ENCODE data around the gene SKA3.
"Not testable (repeated sequence)": the region's sequence is repeated elsewhere in the genome, so short reads cannot be mapped to it uniquely, and the experiment has no call there.

Gene SKA3

DNA sequence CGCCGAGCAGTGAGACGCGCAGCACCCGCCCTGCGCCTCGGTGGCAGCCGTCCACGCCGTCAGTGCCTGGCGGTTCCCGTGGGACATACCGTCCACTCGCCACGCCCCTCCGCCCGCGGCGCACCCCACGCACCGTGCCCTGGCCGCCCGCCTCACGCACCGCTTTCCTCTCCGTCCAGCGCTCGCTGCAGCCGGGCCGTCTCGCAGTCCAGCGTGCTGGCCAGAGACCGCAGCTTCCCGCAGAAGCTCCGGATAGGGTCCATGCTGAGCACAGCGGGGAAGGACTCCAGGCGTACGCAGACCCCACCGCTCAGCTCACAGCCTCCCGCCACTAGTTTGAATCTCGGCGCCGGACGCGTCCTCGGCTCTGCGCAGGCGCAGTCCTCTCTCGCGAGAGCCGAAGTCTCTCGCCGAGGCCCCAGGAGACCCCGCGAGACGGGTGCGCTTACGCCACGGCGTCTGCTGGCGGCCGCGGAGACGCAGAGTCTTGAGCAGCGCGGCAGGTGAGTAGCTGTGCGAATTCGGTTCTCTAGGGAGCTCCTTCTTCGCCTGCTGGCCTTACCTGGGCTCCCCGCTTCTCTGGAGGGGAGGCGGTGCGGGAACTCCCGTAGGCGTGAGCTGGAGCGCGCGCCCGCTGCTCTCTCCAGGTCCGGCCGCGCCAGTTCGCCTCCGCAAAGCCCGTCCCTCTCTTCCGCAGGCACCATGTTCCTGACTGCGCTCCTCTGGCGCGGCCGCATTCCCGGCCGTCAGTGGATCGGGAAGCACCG lies at the start of gene SKA3, which contains the start of gene MRPL57:
Gene SKA3, minus strand, starts transcription at position 338 of the 767 bp plus-strand sequence. Its CDS starts 75 bp downstream, at position 263.
Gene MRPL57, plus strand, starts transcription at position 444 of the 767 bp plus-strand sequence. Its CDS starts 259 bp downstream, at position 703.
- DNase-seq, result peak; percentile 95

DNA sequence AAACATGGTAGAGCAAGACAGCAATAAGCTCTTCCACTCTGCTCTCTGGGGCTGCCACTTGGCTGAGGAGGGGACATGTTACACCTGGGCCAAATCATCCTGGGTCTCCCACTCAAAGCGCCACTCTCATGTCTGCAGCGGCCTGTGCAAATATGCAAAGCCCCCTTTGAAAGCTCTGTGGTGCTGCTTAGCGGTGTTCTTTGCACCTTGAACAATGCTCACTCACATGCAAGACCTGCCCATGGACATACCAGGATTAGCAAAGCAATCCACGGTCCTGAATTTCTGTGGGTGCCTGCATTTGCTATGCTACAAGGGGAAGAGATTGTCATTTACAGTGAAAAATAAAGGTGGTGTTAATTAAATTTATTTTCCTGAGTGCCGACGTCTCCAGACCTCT lies 48.7 kb upstream of the SKA3 start:
- no peak for DNase-seq

DNA sequence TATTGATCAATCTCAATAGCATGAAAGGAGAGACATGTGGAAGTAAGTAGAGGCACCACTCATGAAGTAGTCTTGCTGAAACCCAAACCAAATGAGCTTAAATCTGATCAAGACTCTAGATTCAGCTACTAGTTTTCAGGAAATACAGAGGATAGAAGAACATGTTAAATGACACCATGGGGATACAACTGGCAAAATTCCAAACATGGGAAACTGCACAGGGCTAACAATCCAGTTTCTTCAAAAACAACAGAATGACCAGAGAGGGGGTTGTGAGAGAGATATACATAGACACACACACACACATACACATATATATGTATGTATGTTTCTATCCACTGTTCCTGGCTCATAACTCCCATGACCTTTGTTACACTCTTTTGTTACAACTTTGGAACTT lies 44.9 kb upstream of the SKA3 start:
- DNase-seq, result no peak

DNA sequence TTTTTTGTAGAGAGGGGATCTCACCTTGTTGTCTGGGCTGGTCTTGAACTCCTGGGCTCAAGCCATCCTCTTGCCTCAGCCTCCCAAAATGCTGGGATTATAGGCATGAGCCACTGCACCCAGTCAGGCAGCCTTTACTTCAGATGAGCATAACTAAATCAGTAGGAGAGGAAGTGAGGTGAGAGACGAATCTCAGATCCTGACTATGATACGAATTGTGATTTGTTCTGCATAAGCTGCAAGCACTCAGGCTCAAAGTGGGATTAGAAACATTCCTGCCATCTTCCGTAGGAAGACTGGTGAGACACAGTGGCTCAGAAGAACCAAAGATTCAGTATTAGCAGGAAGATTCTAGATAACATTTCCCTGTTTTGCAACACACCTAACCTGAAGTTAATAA lies 43.4 kb upstream of the SKA3 start:
- not testable (repeated sequence) for DNase-seq

DNA sequence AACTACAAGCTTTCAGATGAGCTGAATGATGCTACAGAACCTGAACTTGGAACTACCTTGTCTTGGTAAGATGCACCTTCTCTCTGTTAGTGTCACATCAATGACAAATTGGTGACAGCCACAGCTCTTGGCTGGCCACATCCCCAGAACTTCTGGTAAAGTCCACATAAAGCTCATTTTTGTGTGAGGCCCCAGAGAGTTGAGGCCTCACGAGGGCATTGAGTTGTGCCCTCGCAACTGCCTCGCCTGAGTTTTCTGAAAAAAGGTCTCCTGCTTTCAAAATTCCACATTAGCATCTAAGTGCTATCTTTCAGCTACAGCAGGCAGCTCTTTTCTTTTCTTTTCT lies 42.7 kb upstream of the SKA3 start:
- no peak for DNase-seq

DNA sequence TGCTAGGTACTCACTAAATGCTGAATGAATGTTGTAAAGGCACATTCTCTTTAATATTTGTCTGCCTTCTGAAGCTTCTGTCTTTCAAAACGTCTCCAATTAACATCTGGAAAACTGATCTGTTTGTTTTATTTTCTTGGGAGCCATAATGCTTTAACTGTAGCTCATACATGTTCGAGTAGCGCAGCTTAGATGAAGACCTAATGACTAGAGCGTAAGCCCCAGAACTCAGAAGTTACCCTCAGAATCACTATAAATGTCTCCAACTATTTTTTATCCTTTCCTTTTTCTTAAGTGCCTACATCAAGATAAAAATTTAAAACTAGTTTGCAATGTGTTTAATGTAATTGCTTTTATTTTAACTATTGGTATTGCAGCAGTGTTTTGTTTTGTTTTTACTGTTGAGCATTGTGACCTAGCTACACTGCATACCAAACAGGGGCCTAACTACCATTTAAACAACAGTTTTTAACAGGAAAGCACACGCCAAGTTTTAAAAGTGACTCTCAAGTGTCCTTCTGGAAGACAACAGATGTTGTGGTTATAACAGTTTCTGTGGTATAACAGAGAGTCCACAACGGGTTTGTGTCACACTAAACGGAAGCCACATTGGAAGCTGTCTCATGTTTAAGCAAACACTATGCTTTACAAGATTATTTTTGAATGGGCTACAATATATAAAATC lies 42.1 kb upstream of the SKA3 start:
- no peak for DNase-seq

DNA sequence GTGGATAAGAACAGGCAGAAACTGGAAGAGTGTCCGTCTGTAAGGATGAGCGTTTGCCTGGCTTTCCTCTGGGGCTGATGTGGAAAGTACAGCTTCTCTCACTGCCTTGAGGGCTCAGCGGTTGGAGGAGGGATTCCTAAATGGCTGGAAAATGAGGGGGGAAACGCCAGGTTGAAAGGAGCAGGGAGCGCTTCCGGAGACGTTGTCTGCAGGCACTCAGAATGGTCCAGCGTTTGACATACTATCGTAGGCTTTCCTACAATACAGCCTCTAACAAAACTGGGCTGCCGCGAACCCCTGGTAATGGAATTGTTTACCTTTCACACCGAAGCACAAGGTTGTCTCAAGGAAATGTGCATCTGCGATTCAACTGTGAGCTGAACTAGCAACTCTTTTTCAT lies 40.0 kb upstream of the SKA3 start:
- no peak for DNase-seq

DNA sequence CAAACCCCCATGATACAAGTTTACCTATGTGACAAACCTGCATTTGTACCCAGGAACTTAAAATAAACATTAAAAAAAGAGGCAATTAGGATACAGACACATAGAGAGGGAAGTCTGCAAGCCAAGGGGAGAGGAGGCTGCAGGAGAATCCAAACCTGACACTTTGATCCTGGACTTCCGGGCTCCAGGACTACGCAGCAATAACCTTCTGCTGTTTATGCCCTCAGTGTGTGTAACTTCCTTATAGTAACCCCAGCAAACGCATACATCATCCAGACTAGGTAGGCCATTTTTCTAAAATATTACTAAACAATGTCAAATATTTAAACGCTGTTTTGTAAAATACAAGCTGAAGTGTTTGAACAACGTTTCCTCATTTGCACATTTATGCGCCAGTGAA lies 39.1 kb upstream of the SKA3 start:
- not testable (repeated sequence) for DNase-seq

DNA sequence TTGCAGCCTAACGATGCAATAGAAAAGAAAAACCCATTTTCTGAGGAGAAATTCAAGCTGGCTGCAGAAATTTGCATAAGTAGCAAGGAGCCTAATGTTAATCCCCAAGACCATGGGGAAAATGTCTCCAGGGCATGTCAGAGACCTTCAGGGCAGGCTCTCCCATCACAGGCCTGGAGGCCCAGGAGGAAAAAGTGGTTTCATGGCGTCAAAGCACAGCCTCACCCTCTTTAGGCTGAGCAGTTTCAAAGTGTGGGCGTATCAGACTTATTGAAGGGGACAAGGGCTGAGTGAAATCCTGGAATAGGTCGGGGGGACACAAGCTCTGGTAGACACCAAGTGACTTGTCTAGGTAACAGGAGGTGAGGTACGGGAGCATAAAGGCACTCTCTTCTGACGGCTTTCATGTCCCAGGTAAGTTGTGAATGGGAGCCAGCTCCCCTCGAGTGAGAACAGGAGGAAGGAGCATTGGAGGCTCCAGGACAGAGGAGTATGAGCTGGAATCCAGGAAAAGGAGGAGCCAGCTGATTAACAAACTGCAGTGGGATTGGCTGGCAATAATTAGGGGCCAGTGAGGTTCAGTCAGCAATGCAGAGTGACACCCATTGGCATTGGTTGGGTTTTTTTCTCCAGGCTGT lies 35.9 kb upstream of the SKA3 start:
- no peak for DNase-seq

DNA sequence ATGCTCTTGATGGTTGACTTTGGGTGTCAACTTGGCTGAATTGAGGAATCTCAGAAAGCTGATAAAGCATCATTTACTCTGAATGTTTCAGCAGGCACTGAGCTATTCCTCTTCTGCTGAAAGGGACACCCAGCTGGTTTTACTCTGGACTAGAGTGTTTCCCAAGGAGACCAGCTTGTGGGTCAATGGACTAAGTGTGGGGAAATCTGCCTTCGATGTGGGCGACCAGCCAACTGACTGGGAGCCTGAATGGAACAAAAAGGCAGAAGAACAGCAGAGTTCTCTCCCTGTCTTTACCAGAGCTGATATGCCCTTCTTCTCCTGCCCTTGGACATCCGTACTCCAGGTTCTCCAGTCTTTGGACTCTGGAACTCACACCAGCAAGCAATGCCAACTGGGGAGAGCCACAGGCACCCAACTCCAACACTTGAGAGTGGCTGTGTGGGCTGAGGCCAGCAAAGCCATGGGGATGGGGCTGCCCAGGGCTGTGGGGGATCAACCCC lies 32.4 kb upstream of the SKA3 start:
- DNase-seq, result no peak

DNA sequence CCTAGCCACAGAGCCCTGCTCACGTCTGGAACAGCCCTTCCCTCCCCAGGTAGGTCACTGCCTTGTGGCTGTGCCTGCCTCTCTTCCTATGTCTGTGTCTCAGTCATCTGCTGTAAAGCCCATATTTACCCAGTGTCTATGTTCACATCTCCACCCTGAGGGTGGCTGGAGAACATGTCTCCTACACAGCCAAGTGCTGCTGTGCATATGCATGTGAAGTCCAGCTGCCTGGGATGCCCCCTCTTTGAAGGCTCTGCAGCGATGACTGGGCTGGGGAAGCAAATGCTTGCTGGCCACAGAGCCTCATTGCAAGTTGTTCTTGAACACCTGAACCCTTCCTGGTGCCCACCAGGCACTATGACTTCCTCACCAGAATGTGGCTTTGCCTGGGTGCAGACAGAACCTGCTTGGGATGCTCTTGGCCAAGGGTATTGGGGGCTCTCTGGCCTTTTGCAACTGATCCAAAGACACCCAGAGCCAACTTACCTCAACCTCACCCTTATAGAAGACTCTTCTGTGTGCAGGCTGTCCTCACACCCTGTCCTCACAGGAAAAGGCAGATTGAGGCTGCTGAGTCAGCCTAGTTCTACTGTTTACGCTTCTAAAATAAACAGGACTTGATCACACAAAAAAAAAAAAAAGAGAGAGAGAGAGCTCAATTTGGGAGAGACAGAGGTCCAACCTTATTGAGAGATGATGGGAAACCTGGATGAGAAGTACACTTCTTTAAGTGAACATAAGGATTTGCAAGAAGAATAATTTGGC lies 26.6 kb upstream of the SKA3 start:
- DNase-seq, result no peak

DNA sequence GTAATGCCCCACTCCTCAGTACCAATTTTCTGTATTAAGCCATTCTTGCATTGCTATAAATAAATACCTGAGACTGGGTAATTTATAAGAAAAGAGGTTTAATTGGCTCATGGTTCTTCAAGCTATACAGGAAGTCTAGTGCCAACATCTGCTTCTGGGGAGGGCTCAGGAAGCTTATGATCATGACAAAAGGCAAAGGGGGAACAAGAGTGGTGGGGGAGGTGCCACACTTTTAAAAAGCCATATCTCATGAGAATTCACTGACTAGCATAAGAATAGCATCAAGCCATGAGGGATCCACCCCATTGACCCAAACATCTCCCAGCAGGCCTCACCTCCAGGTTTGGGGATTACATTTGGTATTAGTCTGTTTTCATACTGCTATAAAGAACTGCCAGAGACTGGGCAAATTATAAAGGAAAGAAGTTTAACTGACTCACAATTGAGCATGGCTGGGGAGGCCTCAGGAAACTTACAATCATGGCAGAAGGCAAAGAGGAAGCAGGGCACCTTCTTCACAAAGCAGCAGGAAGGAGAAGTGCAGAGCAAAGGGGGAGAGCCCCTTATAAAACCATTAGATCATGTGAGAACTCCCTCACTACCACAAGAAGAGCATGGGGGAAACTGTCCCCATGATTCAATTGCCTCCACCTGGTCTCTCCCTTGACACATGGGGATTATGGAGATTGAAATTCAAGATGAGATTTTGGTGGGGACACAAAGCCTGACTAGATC lies 25.3 kb upstream of the SKA3 start:
- DNase-seq, result not testable (repeated sequence)

DNA sequence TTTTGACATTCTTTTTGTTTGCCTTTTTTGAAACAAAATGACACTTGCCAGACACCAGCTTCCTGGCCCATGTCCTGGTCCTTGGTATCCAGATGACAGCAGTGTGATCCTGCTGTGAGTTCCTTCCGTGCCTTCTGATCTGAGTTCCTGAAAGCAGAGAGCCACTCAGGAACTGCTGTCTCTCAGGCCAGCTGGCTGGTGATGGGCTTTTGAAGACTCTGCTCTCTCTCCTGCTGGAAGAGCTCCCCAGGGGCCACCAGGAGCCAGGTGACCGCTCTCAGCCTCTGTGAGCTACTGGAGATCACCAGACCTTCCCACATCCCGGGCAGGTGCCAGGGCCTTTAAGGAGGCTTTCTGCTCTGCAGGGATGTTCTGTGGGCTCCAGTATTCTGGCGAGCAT lies 22.0 kb upstream of the SKA3 start:
- not testable (repeated sequence) for DNase-seq

DNA sequence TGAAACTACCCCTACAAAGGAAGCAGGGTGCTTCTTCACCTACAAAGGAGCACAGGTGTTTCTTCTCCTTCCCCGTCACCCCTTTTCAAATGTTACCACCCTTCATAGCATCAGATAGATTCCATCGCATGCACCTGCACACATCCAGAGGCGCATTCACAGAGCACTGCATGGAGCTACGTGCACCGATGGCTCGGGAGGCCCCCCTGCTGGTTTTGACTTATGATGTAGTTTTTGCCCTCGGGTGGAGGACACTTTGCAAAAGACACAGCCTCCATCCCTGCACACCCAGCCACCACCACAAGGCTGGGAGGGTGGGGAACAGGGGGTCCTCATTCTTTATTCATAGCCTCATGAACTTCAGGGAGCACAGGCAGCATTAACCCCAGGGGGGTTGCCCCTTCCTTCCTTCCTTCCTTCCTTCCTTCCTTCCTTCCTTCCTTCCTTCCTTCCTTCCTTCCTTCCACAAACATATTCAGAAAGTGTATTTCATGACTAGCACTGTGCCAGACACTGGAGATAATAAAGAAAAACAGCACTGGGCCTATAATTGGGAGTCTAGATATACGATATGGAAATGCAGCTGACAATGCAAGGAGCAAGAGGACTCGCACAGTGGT lies 21.4 kb upstream of the SKA3 start:
- DNase-seq, result not testable (repeated sequence)

DNA sequence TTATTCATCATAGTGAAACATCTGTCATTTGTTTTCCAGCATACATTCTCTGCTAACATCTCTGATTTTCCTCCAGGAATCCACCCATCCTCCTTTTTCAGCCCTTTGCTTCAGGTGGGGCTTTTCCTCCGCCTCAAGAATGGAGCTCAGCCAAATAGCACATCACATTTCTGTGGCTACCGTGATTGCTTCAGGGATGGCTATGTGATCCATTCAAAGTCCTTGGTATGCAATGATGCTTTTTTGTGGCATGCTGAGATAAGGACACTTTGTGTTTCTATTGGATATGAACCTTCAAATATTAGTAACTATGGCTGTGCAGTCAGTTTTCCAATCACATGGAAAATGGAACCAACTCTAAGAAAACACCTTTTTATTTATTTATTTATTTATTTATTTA lies 18.4 kb upstream of the SKA3 start:
- not testable (repeated sequence) for DNase-seq

DNA sequence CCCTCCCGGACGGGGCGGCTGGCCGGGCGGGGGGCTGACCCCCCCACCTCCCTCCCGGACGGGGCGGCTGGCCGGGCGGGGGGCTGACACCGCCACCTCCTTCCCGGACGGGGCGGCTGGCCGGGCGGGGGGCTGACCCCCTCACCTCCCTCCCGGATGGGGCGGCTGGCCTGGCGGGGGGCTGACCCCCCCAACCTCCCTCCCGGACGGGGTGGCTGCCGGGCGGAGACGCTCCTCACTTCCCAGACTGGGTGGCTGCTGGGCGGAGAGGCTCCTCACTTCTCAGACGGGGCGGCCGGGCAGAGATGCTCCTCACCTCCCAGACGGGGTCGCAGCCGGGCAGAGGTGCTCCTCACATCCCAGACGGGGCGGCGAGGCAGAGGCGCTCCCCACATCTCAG lies 10.1 kb upstream of the SKA3 start:
- DNase-seq, result not testable (repeated sequence)

DNA sequence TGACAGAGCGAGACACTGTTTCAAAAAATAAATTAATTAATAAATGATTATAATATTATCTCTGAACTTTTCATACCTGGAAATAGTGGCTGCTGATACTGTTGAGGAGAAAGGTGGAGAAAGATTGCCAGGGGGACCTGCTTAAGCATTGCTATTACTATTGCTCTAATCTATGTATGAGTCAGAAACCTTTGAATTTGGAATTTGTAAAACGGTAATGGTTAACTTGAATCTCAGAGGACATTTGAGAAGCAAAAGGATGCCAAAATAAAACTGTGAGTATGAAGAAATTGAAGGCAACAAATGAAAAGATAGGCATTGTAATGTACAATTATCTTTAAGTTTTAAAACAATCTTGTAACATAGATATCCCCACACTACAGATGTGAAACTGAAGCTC lies 5.3 kb upstream of the SKA3 start:
- no peak for DNase-seq

DNA sequence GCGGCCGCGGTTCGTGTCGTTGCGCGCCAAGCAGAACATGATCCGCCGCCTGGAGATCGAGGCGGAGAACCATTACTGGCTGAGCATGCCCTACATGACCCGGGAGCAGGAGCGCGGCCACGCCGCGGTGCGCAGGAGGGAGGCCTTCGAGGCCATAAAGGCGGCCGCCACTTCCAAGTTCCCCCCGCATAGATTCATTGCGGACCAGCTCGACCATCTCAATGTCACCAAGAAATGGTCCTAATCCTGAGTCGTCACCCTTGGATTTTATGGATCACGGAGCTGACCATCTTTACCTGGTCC lies 581 bp upstream of the SKA3 start:
- no peak for DNase-seq

DNA sequence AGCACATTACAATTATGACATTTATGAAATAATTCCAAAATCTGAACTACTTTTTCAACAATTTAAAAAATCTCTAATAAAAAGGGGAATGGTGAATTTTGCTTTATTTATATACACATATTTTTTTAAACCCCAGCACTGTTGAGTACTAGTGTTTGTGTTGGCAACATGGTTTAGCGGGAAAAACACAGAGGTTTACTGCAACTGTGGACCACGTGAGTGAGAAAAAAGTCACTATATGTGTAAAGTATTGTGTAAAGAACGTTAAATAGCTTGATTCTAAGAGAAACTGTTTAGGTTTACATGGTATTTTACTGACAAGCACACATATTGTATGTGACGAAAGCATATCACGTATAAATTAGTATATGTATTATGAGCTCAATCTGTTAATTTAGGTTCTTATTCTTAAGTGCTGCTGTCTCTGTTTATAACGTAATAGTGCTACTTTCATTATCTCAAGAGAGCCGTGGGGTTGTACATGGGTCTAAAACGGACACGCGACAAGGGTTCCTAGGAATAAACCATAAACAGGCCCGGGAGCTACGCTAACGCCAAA lies 617 bp downstream of the SKA3 start:
- no peak for DNase-seq

DNA sequence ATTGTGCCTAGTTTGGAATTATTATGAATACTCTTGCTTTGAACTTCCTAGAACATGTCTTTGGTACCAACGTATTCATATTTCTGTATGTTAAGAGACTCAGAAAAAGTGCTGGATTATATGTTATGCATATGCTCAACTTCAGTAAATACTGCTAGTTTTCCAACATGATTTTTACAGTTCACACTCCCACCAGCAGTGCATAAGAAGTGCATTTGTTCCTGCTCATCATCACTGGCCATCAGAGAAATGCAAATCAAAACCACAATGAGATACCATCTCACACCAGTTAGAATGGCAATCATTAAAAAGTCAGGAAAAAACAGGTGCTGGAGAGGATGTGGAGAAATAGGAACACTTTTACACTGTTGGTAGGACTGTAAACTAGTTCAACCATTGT lies 2.6 kb downstream of the SKA3 start:
- DNase-seq, result peak; percentile 28

DNA sequence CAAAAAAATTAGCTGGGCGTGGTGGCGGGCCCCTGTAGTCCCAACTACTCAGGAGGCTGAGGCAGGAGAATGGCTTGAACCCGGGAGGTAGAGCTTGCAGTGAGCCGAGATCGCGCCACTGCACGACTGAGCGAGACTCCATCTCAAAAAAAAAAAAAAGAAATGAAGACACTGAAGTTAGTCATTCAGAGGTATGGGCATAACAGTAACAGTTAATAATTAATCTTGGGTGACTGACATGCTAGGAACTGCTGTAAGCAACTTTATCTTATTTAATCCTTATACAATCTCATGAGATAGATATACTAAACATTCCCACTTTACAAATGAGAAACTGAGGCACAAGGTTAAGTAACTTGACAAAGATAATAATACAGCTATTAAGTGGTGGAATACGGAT lies 4.9 kb downstream of the SKA3 start:
- no peak for DNase-seq

DNA sequence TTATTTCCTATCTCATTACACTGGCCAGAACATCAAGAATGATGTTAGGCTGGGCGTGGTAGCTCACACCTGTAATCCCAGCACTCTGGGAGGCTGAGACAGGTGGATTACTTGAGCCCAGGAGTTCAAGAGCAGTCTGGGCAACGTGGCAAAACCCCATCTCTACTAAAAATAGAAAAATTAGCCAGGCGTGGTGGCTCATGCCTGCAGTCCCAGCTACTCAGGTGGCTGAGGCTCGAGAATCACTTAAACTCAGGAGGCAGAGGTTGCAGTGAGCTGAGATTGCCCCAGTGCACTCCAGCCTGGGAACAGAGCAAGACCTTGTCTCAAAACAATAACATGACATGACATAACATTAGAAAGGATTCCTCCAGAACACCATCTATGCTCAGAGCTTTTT lies 10.7 kb downstream of the SKA3 start:
- not testable (repeated sequence) for DNase-seq

All from NCI-H526 treated with DMSO at 0.1 percent for 48 hours (cell line).